Esophagus squamous epithelium (tissue), 5 donors: ENCODE results near the gene FLT3. TPM values are rescaled to one million over a fixed set of nuclear protein-coding genes. Genes with fewer than 3 reads are reported as not detected.
"Not testable (repeated sequence)": the region's sequence is repeated elsewhere in the genome, so short reads cannot be mapped to it uniquely, and the experiment has no call there.

Experiments
- DNase-seq: peaks from one replicate; lab custom pipeline; 2025; lab: John Stamatoyannopoulos, UW
- H3K27ac ChIP-seq, 4 donors: fragments of 200-600 bp; sonication (generic); one replicate each; pipeline ENCODE4 v1.5.1; 2016 to 2019; ENCODE audit warnings: mild to moderate bottlenecking in 1 of 4
- H3K27me3 ChIP-seq, 4 donors: fragments of 200-600 bp; sonication (generic); 1 replicate in 3 of 4; 2 replicates in 1 of 4; pipeline versions ENCODE4 v1.5.1 to v1.6.0; 2017 to 2021; ENCODE audit warnings: antibody characterized with exemption in 1 of 4
- H3K36me3 ChIP-seq, 3 donors: fragments of 200-600 bp; sonication (generic); one replicate each; pipeline ENCODE4 v1.5.1; 2016 to 2019
- H3K4me1 ChIP-seq, 3 donors: fragments of 200-600 bp; sonication (generic); one replicate each; pipeline ENCODE4 v1.5.1; 2017 to 2019
- H3K4me3 ChIP-seq, 4 donors: fragments of 200-600 bp; sonication (generic); 1 replicate in 3 of 4; 2 replicates in 1 of 4; pipeline ENCODE4 v1.5.1; 2016 to 2019; ENCODE audit warnings: mild to moderate bottlenecking in 2 of 4, moderate library complexity in 1 of 4
- H3K9me3 ChIP-seq, 3 donors: fragments of 200-600 bp; sonication (generic); one replicate each; pipeline ENCODE4 v1.5.1; 2016 to 2019
- POLR2A ChIP-seq, 4 donors: fragments of 450-650 bp; IDR thresholded peaks; one replicate each; pipeline ENCODE4 v1.6.1; 2017; ENCODE audit warnings: antibody characterized with exemption in 4 of 4, mild to moderate bottlenecking in 4 of 4, moderate library complexity in 3 of 4
- WGBS, 2 donors: methylation state at CpG; one replicate each; pipeline ENCODE4 v1.1.5; 2018; 5-methylcytosine and 5-hydroxymethylcytosine counted together
- intact Hi-C: fragments of 100-400 bp; cut with DNase I; formaldehyde crosslinking; loops from one replicate; pipeline ENCODE4 v1.15.0; 2022
- total RNA-seq, 4 donors: library from RNA; depleted of rRNA; stranded (reverse); fragments of >200 nt; gene quantifications; one replicate each; pipeline ENCODE4 v1.1.0, GENCODE V29; 2016
- TF ChIP-seq, protein P1 (sequence below), 6 experiments: fragments of 450-650 bp in 4 of 6; fragments of 200-600 bp in 2 of 6; sonication (generic) in 2 of 6; IDR thresholded peaks; one replicate each; pipeline ENCODE4 v1.5.1; 2016 to 2019; ENCODE audit warnings: antibody characterized with exemption in 6 of 6, mild to moderate bottlenecking in 4 of 6, moderate library complexity in 4 of 6
- donor health status: DM: yes; HTN: yes; CAD: no.

The FLT3 gene
- total RNA-seq, 4 donors from 2014 or later: 0.09 to 1.5 (median 0.96) TPM

DNA sequence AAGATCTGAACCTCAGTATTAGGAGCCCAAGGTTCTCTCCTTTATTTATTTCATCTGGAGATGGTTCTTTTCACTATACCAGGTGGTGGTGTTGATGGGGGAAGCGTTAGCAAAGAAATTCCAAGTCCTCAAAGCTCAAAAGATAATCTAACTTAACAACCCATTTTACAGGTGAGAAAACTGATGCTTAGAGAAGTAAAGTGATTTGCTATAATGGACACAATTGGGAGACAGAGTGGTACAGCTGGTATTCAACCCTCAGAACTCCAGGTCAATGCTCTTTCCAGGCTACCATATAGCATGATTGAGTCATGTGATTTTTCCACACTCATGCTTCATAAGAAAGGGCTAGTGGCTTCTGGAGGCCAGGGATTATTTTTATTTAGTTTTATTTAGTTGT is 86.9 kb downstream of the FLT3 start:
- no peaks in the 10 kb centered on the region for H3K36me3 ChIP-seq
- no peaks in the 10 kb centered on the region for H3K9me3 ChIP-seq
- DNase-seq: no peak
- TF ChIP-seq POLR2A (IDR thresholded peaks at IDR 0.05): no peak
- TF ChIP-seq, protein P1, sequence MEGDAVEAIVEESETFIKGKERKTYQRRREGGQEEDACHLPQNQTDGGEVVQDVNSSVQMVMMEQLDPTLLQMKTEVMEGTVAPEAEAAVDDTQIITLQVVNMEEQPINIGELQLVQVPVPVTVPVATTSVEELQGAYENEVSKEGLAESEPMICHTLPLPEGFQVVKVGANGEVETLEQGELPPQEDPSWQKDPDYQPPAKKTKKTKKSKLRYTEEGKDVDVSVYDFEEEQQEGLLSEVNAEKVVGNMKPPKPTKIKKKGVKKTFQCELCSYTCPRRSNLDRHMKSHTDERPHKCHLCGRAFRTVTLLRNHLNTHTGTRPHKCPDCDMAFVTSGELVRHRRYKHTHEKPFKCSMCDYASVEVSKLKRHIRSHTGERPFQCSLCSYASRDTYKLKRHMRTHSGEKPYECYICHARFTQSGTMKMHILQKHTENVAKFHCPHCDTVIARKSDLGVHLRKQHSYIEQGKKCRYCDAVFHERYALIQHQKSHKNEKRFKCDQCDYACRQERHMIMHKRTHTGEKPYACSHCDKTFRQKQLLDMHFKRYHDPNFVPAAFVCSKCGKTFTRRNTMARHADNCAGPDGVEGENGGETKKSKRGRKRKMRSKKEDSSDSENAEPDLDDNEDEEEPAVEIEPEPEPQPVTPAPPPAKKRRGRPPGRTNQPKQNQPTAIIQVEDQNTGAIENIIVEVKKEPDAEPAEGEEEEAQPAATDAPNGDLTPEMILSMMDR (IDR thresholded peaks at IDR 0.05): no peak
- no peak overlapping the region for H3K4me3 ChIP-seq
- no peak overlapping the region for H3K27ac ChIP-seq
- peaks cover 0 to 34% (median 0%) of the 10 kb centered on the region in 4 donors for H3K27me3 ChIP-seq
- 75 to 85% methylated on average over 1 of the region's 1 CpG for WGBS, 2 donors
- no peaks in the 10 kb centered on the region for H3K4me1 ChIP-seq
- intact Hi-C loops: no loop called here

DNA sequence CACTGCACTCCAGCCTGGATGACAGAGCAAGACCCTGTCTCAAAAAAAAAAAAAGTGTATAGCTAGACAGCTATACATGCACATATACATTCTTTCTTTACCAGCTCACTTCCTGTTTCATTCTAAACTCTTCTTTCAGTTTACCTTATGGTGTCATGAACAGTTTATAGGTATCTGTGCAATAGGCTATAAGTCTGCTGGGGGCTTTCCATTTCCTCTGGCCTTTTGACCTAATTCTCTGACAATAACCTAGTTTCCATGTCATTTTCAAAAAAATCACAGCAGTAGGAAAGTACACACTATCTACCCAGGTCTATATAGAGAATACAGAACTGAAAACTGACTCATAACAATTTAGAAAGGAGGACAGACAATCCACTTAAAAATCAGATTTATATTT is 87.5 kb downstream of the FLT3 start:
- intact Hi-C loops: no loop called here
- Histone ChIP-seq H3K36me3 (no peaks in the 10 kb centered on the region), H3K4me3 (no peak overlapping the region), H3K9me3 (no peaks in the 10 kb centered on the region), H3K4me1 (no peaks in the 10 kb centered on the region), H3K27me3 (peaks cover 0 to 34% (median 0%) of the 10 kb centered on the region in 4 donors), H3K27ac (no peak overlapping the region)
- TF ChIP-seq, protein P1 (IDR thresholded peaks at IDR 0.05): no peak
- no peak for TF ChIP-seq POLR2A (IDR thresholded peaks at IDR 0.05)
- DNase-seq: no peak

DNA sequence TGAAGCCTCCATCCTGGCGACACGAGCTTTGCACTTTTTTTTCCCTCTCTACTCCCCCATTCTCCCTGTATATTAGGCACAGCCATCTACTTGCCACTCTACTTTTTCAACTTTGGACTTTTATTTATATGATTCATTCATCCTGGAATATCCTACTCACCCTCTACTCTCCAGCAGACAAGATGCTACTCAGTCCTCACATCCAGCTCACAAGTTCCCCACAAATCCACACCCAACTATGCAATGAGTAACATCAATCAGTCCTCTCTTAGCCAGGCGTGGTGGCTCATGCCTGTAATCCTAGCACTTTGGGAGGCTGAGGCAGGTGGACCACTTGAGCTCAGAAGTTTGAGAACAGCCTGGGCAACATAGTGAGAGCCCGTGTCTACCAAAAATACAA is 88.0 kb downstream of the FLT3 start:
- H3K9me3 ChIP-seq: no peaks in the 10 kb centered on the region
- intact Hi-C loops: no loop called here
- H3K27me3 ChIP-seq: peaks cover 0 to 34% (median 0%) of the 10 kb centered on the region in 4 donors
- no peak overlapping the region for H3K27ac ChIP-seq
- WGBS, 2 donors: 66 to 78% methylated on average over 4 of the region's 4 CpGs
- no peak for DNase-seq
- no peak overlapping the region for H3K4me3 ChIP-seq
- TF ChIP-seq, protein P1 (IDR thresholded peaks at IDR 0.05): no peak
- TF ChIP-seq POLR2A (IDR thresholded peaks at IDR 0.05): no peak
- H3K4me1 ChIP-seq: no peaks in the 10 kb centered on the region
- H3K36me3 ChIP-seq: no peaks in the 10 kb centered on the region

DNA sequence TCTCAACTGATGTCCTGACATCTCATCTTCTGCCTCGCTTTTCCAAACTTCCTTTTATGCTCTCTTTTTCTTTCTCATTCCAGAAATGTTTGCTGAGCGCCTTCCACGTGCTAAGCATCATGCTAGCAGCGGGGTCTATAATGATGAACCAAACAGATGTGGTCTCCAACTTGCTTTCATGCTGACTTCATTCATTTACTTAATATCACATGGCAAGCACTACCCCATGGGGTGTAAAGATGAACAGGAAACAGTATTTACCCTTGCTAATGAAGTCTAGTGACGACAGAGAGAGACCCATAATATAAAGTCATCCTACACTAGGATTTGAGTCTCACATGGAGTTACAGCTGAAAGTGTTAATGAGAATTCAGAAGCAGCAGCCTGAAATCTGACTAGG is 90.3 kb downstream of the FLT3 start:
- H3K27ac ChIP-seq: no peak overlapping the region
- H3K4me1 ChIP-seq: no peaks in the 10 kb centered on the region
- H3K27me3 ChIP-seq: peaks cover 0 to 34% (median 0%) of the 10 kb centered on the region in 4 donors
- intact Hi-C loops: no loop called here
- 58 to 66% methylated on average over 5 of the region's 5 CpGs for WGBS, 2 donors
- no peak for DNase-seq
- no peaks in the 10 kb centered on the region for H3K36me3 ChIP-seq
- H3K9me3 ChIP-seq: no peaks in the 10 kb centered on the region
- H3K4me3 ChIP-seq: no peak overlapping the region
- TF ChIP-seq, protein P1 (IDR thresholded peaks at IDR 0.05): no peak
- no peak for TF ChIP-seq POLR2A (IDR thresholded peaks at IDR 0.05)

DNA sequence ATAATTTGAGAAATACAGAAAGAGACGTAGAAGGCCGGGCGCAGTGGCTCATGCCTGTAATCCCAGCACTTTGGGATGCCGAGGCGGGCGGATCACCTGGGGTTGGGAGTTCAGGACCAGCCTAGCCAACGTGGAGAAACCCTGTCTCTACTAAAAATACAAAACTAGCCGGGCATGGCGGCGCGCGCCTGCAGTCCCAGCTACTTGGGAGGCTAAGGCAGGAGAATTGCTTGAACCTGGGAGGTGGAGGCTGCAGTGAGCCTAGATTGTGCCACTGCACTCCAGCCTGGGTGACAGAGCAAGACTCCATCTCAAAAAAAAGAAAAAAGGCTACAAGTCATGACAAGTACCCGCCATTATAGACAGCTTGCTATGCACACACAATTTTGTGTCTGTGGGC is 95.4 kb downstream of the FLT3 start:
- H3K4me1 ChIP-seq, intact Hi-C loops: not testable (repeated sequence)
- 95 to 98% methylated on average over 7 to 12 of the region's 13 CpGs for WGBS, 2 donors

More for the DNA sequence above, 95.4 kb downstream of the FLT3 start:
- DNase-seq, H3K27ac ChIP-seq, H3K4me3 ChIP-seq, H3K36me3 ChIP-seq, H3K27me3 ChIP-seq, H3K9me3 ChIP-seq: not testable (repeated sequence)
